Vagina (tissue), 2 donors: ENCODE data around the gene ADAM15. TPM values are rescaled to one million over a fixed set of nuclear protein-coding genes. Genes with fewer than 3 reads are reported as not detected.
A peak's percentile ranks its signal among the peaks of the same experiment; 100 is the strongest.

ENCODE experiments used
- DNase-seq, 2 donors: peaks; one replicate each; pipeline ENCODE4 v3.0.0-alpha.2; 2017; ENCODE audit errors: extremely low spot score in 2 of 2
- H3K27ac ChIP-seq: fragments of 200-600 bp; sonication (generic); one replicate; pipeline ENCODE4 v1.5.1; 2019
- H3K27me3 ChIP-seq: fragments of 200-600 bp; sonication (generic); one replicate; pipeline ENCODE4 v1.5.1; 2019
- H3K36me3 ChIP-seq, 2 donors: fragments of 200-600 bp; sonication (generic); one replicate each; pipeline ENCODE4 v1.5.1; 2017 to 2019
- H3K4me1 ChIP-seq: fragments of 200-600 bp; sonication (generic); one replicate; pipeline ENCODE4 v1.5.1; 2019
- H3K4me3 ChIP-seq, 2 donors: fragments of 200-600 bp; sonication (generic); 1 replicate in 1 of 2; 2 replicates in 1 of 2; pipeline ENCODE4 v1.5.1; 2016 to 2019
- H3K9me3 ChIP-seq: fragments of 200-600 bp; sonication (generic); one replicate; pipeline ENCODE4 v1.5.1; 2019
- POLR2A ChIP-seq, 2 donors: fragments of 450-650 bp; IDR thresholded peaks; one replicate each; pipeline ENCODE4 v1.6.1; 2017; ENCODE audit warnings: antibody characterized with exemption in 2 of 2, mild to moderate bottlenecking in 2 of 2, moderate library complexity in 2 of 2
- POLR2AphosphoS5 ChIP-seq, 2 donors: sonication (generic); formaldehyde crosslinking; IDR thresholded peaks; one replicate each; pipeline ENCODE4 v1.9.0; 2017; ENCODE audit warnings: antibody characterized with exemption in 2 of 2, mild to moderate bottlenecking in 2 of 2, low read depth in 1 of 2; ENCODE audit not compliant: insufficient read depth in 1 of 2
- intact Hi-C: fragments of 100-400 bp; cut with DNase I; formaldehyde crosslinking; loops from one replicate; pipeline ENCODE4 v1.15.1; 2023
- total RNA-seq: library from RNA; depleted of rRNA; stranded (reverse); fragments of >200 nt; gene quantifications from one replicate; pipeline ENCODE4 v1.2.3, GENCODE V29; 2016
- TF ChIP-seq, protein P1 (sequence below), 3 experiments: fragments of 450-650 bp in 2 of 3; fragments of 200-600 bp in 1 of 3; sonication (generic) in 1 of 3; IDR thresholded peaks; one replicate each; pipeline ENCODE4 v1.5.1; 2017 to 2019; ENCODE audit warnings: antibody characterized with exemption in 3 of 3, mild to moderate bottlenecking in 2 of 3, moderate library complexity in 2 of 3

ADAM15 gene
- total RNA-seq, 1 donor from 2014 or later = 193 TPM

DNA sequence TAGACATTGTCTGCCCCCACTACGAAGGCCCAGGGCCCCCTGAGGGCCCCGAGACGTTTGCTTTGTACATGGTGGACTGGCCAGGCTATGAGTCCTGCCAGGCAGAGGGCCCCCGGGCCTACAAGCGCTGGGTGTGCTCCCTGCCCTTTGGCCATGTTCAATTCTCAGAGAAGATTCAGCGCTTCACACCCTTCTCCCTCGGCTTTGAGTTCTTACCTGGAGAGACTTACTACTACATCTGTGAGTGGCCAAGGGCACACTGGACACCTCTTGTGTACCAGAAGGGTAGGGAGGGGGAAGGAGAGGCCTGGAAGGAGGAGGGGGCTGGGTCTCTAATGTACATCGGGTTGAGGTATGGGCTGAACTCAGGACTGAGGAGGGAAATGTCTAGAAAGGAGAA, 15.7 kb downstream of the ADAM15 start:
- Histone ChIP-seq H3K9me3 (no peaks in the 10 kb centered on the region), H3K4me3 (no peak overlapping the region), H3K4me1 (peaks cover 49% of the 10 kb centered on the region), H3K27ac (no peak overlapping the region), H3K36me3 (no peaks in the 10 kb centered on the region), H3K27me3 (no peaks in the 10 kb centered on the region)
- intact Hi-C loops = loop anchor here (10.0 kb wide), 2 partner anchors 102 to 502 kb away; partner anchors contain the start of genes CHRNB2 and PYGO2
- no peak for TF ChIP-seq POLR2AphosphoS5 (IDR thresholded peaks at IDR 0.05; ENCODE audit: insufficient read depth in 1 of 2, low read depth in 1 of 2)
- DNase-seq = no peak

DNA sequence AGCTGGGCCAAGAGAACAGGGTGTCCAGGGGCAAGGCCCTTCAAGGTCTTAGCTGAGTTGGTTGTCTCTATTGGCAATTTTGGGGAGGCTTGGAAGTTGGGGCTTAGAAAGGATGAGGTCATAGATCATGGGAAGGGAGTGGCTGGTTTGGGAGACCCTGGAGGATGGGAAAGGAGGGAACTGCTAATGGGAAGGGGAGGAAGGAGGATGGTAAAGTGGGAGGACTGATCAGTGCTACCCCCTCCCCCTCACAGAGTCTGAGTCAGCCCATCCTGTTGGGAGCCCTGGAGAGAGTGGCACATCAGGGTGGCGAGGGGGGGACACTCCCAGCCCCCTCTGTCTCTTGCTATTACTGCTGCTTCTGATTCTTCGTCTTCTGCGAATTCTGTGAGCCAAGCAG, 17.5 kb downstream of the ADAM15 start:
- peaks cover 39% of the 10 kb centered on the region for H3K4me1 ChIP-seq
- TF ChIP-seq POLR2AphosphoS5 (IDR thresholded peaks at IDR 0.05; ENCODE audit: insufficient read depth in 1 of 2, low read depth in 1 of 2) (no peak), POLR2A (IDR thresholded peaks at IDR 0.05) (no peak)
- TF ChIP-seq, protein P1, sequence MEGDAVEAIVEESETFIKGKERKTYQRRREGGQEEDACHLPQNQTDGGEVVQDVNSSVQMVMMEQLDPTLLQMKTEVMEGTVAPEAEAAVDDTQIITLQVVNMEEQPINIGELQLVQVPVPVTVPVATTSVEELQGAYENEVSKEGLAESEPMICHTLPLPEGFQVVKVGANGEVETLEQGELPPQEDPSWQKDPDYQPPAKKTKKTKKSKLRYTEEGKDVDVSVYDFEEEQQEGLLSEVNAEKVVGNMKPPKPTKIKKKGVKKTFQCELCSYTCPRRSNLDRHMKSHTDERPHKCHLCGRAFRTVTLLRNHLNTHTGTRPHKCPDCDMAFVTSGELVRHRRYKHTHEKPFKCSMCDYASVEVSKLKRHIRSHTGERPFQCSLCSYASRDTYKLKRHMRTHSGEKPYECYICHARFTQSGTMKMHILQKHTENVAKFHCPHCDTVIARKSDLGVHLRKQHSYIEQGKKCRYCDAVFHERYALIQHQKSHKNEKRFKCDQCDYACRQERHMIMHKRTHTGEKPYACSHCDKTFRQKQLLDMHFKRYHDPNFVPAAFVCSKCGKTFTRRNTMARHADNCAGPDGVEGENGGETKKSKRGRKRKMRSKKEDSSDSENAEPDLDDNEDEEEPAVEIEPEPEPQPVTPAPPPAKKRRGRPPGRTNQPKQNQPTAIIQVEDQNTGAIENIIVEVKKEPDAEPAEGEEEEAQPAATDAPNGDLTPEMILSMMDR (IDR thresholded peaks at IDR 0.05) = no peak
- no peak for DNase-seq
- H3K9me3 ChIP-seq = no peaks in the 10 kb centered on the region
- no peak overlapping the region for H3K27ac ChIP-seq
- intact Hi-C loops = loop anchor here (10.0 kb wide), 2 partner anchors 104 to 504 kb away; partner anchors contain the start of genes CHRNB2 and PYGO2
- H3K36me3 ChIP-seq = no peaks in the 10 kb centered on the region
- no peaks in the 10 kb centered on the region for H3K27me3 ChIP-seq
- H3K4me3 ChIP-seq = no peak overlapping the region

DNA sequence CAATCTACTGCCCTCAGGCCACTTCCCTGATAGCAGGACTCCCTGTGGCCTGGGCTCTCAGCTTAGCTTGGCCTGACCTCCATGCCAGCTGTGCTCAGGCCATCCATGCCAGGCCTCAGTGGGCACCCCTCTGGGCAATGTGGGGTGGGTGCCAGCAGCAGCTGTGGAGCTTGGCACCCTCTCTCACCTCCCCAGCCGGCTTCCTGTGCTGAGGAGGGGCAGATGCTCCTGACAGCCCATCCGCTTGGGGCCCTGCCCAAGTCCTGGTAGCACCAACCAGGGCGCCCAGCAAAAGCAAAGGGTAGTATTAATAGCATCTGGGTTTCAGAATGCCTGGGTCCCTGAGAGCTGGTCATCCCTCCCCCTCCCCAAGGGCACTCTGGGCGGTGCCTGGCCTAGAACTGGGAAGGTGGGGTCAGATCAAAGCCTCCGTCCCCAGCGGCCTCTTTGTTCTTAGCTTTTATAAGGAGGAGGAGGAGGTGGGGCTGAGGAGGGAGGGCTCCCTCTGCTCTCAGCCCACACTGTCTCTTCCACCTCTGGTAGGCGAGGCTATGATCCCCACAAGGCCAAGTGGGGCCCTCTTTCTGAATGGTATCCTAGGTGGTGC, 18.5 kb downstream of the ADAM15 start:
- Histone ChIP-seq H3K4me3 (no peak overlapping the region), H3K27me3 (no peaks in the 10 kb centered on the region), H3K9me3 (no peaks in the 10 kb centered on the region), H3K4me1 (peaks cover 31% of the 10 kb centered on the region), H3K27ac (no peak overlapping the region), H3K36me3 (no peaks in the 10 kb centered on the region)
- intact Hi-C loops = loop anchor here (10.0 kb wide), 2 partner anchors 105 to 505 kb away; partner anchors contain the start of genes CHRNB2 and PYGO2
- TF ChIP-seq, protein P1 (IDR thresholded peaks at IDR 0.05) = no peak
- no peak for TF ChIP-seq POLR2AphosphoS5 (IDR thresholded peaks at IDR 0.05; ENCODE audit: insufficient read depth in 1 of 2, low read depth in 1 of 2)
- no peak for TF ChIP-seq POLR2A (IDR thresholded peaks at IDR 0.05)
- no peak for DNase-seq

GRCh38 chr1:155070158-155070621, 19.1 kb downstream of the ADAM15 start:
- TF ChIP-seq, protein P1 (IDR thresholded peaks at IDR 0.05) = no peak
- TF ChIP-seq POLR2AphosphoS5 (IDR thresholded peaks at IDR 0.05; ENCODE audit: insufficient read depth in 1 of 2, low read depth in 1 of 2) (no peak), POLR2A (IDR thresholded peaks at IDR 0.05) (no peak)
- no peak for DNase-seq
- H3K36me3 ChIP-seq = no peaks in the 10 kb centered on the region
- no peaks in the 10 kb centered on the region for H3K27me3 ChIP-seq
- H3K4me1 ChIP-seq = peaks cover 31% of the 10 kb centered on the region
- intact Hi-C loops = no loop called here
- H3K27ac ChIP-seq = peak overlapping the region; percentile 66
- peak overlapping the region; percentile 42 to 50 for H3K4me3 ChIP-seq
- H3K9me3 ChIP-seq = no peaks in the 10 kb centered on the region

DNA sequence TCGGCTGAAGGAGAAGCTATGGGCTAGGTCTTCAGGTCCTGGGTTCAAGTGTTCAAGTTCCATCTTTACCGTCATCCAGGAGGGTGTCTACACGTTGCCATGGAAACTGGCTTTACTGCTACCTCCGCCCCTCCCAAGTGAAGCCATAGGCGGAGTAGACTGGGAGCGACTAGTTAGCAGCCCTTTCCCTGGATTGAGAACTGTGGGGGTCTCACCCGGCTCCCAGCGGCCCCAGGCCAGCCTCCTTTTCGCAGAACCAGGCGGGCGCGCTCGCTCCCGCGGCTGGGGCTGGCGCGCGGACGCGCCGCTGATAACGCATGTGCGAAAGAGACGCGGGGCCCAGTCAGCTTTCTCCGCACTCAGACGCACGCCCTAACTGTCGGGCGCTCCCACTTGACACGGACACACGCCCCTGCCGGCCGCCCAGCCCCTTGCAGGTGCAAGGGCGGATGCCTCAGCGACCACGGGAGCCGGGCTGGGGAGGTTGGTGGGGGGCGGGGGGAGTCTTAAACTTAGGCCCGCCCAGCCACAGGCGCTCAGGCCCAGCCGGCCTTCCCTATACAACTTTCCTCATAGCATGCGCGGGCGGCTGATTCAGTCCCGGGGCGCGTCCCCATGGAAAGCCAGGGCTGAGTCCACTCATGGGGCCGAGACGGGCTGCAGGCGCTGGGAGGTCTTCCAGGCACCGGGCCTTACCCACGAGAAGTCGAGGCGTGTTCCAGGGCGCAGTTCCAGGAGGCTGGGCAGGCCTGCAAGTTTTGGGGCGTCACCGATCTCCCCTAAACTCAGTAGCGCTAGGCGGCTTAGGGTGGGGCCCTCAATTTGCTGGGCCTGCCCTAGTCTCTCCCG, 19.8 kb downstream of the ADAM15 start:
- Histone ChIP-seq H3K4me1 (peaks cover 31% of the 10 kb centered on the region), H3K4me3 (peak overlapping the region; percentile 42 to 50)

More for the DNA sequence above, 19.8 kb downstream of the ADAM15 start:
- Histone ChIP-seq H3K9me3 (no peaks in the 10 kb centered on the region), H3K36me3 (no peaks in the 10 kb centered on the region), H3K27me3 (no peaks in the 10 kb centered on the region), H3K27ac (peak overlapping the region; percentile 66)
- intact Hi-C loops = no loop called here
- TF ChIP-seq POLR2AphosphoS5 (IDR thresholded peaks at IDR 0.05; ENCODE audit: insufficient read depth in 1 of 2, low read depth in 1 of 2) (peak in 1 of 2 donors; percentile 71), POLR2A (IDR thresholded peaks at IDR 0.05) (no peak)
- TF ChIP-seq, protein P1 (IDR thresholded peaks at IDR 0.05) = peak in 1 of 3 experiments; percentile 22
- no peak for DNase-seq
